ENCODE measurements around the gene JAZF1.
"Not testable (repeated sequence)": the region's sequence is repeated elsewhere in the genome, so short reads cannot be mapped to it uniquely, and the experiment has no call there.

The JAZF1 gene

DNA sequence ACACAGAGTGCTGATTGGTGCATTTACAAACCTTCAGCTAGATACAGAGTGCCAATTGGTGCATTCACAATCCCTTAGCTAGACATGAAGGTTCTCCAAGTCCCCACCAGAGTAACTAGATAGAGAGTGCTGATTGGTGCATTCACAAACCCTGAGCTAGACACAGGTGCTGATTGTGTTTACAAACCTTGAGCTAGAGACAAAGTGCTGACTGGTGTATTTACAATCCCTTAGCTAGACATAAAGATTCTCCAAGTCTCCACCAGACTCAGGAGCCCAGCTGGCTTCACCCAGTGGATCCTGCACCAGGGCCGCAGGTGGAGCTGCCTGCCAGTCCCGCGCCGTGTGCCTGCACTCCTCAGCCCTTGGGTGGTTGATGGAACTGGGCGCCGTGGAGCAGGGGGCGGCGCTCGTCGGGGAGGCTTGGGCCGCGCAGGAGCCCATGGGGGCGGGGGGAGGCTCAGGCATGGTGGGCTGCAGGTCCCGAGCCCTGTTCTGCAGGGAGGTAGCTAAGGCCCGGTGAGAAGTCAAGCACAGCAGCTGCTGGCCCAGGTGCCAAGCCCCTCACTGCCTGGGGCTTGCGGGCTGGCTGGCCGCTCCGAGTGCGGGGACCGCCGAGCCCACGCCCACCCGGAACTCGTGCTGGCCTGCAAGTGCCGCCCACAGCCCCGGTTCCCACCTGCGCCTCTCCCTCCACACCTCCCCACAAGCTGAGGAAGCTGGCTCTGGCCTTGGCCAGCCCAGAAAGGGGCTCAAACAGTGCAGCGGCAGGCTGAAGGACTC lies 323.7 kb downstream of the JAZF1 start:
- DNase-seq: not testable (repeated sequence)

- no peak for DNase-seq
Observed at GRCh38 chr7:27850531-27850930, 330.1 kb downstream of the JAZF1 start.

GRCh38 chr7:27846388-27846787 lies 334.2 kb downstream of the JAZF1 start:
- no peak for DNase-seq

GRCh38 chr7:27843584-27844305 lies 336.9 kb downstream of the JAZF1 start:
- DNase-seq: no peak

DNA sequence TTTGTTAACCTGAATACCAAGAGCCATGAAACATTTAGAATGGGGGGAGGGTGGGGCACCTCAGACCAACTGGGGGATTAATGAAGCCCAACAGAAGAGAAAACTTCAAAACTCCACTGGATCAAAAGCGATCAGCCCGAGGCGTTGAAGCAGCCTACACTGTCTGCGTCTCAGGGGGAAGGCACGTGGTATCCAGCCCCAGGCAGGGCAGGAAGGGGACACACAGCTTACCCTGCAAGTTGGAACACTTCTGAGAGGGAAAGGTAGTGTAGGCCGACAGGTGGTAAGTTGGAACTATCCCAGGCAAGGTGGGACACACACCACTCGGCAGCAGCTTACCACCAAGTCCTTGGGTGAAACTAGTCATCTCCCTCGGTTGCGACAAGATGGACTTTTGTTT lies 337.7 kb downstream of the JAZF1 start:
- no peak for DNase-seq

- DNase-seq: no peak
Observed at GRCh38 chr7:27842094-27842692, 338.4 kb downstream of the JAZF1 start.

GRCh38 chr7:27840760-27841364 lies 339.7 kb downstream of the JAZF1 start:
- no peak for DNase-seq

DNA sequence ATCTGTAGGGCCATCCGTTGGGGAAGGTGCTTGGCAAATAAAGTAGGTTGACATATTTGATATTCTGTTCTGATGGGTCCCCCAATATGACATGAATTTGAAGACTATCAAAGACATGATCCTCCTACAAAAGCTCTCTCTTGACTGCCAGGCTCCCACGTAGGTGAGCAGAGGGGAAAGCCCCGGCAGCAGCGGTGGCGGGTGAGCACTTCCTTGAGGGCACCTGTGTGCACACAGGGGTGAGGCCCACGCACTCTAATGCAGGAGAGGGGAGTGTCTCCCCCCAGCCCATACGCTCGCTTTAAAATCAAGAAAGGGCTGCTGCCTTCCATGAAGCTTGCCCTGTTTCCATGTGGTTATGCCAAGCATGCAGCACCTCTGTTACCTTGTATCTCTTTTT lies 340.3 kb downstream of the JAZF1 start:
- no peak for DNase-seq

DNA sequence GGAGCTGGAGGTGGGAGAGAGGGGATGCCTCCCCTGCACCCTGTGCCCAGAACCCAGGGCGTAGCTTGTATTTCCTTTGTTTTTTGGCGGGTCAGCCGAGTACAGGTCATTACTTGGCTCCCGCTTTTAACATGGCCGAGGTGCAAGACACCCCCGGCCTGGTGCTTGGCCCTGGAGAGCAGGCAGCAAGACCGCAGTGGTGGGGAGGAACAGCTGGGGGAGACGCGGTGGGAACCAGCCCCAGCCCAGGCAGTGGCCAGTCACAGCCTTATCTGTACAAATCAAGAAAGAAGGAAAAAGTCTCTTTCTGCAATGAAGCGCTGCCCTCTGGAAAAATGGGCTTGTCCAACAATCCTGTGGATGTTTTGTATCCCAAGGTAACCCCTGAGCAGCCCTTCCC lies 341.5 kb downstream of the JAZF1 start:
- DNase-seq: no peak

DNA sequence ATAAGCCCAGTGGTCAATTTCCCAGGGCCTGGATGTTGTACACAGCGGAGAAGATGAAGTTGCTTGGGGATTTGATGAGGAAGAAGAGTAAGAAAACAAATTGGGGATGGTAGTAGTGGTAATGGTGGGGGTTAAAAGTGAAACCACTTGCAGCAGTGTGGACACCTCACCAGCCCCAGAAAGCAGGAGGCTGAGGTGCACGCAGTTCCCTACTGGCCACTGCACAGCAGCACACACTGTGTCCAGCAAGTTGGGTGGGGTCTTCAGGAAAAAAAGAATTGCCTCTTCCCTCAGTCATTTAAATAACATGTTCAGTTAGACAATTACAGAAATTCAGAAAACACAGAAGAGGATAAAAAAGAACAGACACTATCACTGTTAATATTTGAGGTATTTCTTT lies 344.1 kb downstream of the JAZF1 start:
- no peak for DNase-seq

- no peak for DNase-seq
Observed at GRCh38 chr7:27835376-27835775, 345.2 kb downstream of the JAZF1 start.

GRCh38 chr7:27834179-27834921 lies 346.2 kb downstream of the JAZF1 start:
- DNase-seq: no peak

DNA sequence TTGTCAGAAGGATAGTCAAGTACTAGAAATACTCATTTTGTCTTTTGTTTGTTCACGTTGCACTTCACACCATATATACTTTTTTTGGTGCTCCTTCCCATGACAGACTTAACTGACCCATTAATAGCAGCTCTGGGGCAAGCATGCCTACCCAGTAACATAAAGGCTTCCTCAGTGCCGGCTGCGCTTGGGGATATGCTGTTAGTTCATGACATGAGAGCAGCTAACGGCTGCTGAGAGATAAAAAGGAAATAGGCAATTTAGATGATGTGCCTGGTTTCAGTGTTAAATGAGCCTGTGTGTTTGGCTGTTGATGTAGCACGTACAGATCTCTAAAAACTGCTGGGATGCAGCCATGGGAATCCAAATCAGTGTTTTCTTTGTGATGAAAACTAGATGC lies 354.2 kb downstream of the JAZF1 start:
- DNase-seq: no peak

- no peak for DNase-seq
Observed at GRCh38 chr7:27825891-27826290, 354.7 kb downstream of the JAZF1 start.

GRCh38 chr7:27822245-27822644 lies 358.4 kb downstream of the JAZF1 start:
- DNase-seq: no peak

- no peak for DNase-seq
Observed at GRCh38 chr7:27812706-27813105, 367.9 kb downstream of the JAZF1 start.

- DNase-seq: no peak
Observed at GRCh38 chr7:27810186-27810585, 370.4 kb downstream of the JAZF1 start.

DNA sequence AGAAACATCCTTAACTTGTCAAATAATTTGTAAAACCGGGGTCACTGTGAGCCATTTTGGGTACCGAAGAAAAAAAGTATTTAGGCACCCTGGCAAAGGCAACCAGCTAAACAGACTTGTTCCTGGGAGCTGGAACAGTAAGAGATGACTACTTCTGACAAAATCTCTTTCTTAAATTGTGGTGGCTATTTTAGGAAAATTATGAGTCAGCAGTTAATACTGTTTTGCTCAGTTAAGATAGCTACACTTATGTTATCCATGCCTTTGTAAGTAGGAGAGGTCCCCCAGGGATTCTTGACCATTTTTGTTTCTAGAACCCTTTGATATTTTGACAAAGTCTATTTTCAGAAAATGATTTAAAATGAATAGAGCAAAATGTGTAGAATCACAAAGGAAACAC lies 372.0 kb downstream of the JAZF1 start:
- no peak for DNase-seq

- no peak for DNase-seq
Observed at GRCh38 chr7:27804139-27804538, 376.5 kb downstream of the JAZF1 start.

- no peak for DNase-seq
Observed at GRCh38 chr7:27802999-27803398, 377.6 kb downstream of the JAZF1 start.

DNA sequence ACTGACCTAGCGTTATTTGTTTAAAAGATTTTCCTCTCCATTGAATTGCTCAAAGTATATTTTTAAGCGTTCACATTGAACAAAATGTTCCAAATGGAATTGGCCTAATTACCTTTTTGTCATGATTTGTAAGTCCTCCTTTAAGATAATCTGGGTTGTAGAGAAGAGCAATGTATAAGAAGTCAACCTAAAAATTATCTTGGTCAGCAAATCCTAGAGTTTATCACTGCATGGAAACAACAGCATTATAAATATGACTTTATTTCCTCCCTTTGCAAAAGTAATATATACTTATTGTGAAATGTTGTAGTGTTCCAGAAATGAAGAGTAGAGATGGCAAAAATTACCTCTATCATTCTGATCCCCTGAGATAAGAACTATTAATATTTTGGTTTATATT lies 381.4 kb downstream of the JAZF1 start:
- no peak for DNase-seq

GRCh38 chr7:27795977-27796376 lies 384.6 kb downstream of the JAZF1 start:
- no peak for DNase-seq

GRCh38 chr7:27793780-27794179 lies 386.8 kb downstream of the JAZF1 start:
- no peak for DNase-seq

Measured in 8988T (cell line).